DMS114 treated with DMSO at 0.1 percent for 48 hours (cell line): ENCODE data around the gene PHRF1.
"Not testable (repeated sequence)": the region's sequence is repeated elsewhere in the genome, so short reads cannot be mapped to it uniquely, and the experiment has no call there.

ENCODE experiments used
- DNase-seq: peaks from one replicate; lab custom pipeline; 2025; ENCODE audit not compliant: unreplicated experiment; lab: John Stamatoyannopoulos, UW

PHRF1 gene

DNA sequence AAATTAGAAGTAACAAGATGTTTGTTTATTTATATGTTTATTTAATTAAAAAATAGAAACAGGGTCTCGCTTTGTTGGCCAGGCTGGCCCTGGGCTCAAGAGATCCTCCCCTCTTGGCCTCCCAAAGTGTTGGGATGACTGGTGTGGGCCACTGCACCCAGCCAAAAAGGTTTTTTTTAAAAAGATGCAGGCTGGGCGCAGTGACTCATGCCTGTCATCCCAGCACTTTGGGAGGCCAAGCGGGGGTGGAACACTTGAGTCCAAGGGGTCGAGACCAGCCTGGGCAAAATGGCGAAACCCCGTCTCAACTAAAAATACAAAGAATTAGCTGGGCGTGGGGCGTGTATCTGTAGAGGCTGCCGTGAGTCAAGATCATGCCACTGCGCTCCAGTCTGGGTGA is 74.2 kb downstream of the PHRF1 start:
- no peak for DNase-seq

DNA sequence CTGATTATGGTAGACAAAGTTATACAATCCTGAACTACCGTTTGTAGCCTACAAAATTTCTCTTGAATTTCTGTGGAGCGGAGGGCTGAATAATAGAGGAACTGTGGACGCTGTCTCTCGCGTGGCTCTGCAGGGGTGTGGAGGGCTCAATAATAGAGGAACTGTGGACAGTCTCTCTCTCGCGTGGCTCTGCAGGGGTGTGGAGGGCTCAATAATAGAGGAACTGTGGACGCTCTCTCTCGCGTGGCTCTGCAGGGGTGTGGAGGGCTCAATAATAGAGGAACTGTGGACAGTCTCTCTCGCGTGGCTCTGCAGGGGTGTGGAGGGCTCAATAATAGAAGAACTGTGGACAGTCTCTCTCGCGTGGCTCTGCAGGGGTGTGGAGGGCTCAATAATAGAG is 76.9 kb downstream of the PHRF1 start:
- DNase-seq = not testable (repeated sequence)

DNA sequence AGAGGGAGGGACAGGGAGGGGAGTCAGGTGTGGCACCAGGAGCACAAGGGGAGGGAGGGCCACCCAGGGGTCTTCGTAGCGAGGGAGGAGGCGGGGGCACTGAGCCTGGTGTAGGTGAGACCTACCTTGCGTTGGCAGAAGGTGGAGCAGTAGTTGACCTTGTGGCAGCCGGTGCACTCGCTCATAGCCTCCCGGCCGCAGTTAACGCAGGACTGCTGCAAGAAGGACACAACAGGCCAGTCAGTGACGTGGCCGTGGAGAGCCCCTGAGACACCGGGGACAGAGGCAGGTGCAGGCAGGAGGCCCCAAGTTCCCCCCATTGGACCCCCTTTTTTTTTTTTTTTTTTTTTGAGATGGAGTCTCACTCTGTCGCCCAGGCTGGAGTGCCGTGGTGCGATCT is 77.6 kb downstream of the PHRF1 start:
- no peak for DNase-seq

DNA sequence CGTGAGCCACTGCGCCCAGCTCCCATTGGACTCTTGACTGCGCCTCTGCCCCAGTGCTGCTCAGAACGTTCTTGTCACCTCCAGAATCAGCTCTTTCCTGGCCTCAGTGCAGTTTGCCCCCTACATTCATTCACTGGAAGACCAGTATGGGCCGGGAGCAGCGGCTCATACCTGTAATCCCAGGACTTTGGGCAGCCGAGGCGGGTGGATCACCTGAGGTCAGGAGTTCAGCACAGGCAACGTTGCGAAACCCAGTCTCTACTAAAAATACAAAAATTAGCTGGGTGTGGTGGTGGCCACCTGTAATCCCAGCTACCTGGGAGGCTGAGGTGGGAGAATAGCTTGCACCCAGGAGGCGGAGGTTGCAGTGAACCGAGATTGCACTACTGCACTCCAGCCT is 78.2 kb downstream of the PHRF1 start:
- DNase-seq = not testable (repeated sequence)

DNA sequence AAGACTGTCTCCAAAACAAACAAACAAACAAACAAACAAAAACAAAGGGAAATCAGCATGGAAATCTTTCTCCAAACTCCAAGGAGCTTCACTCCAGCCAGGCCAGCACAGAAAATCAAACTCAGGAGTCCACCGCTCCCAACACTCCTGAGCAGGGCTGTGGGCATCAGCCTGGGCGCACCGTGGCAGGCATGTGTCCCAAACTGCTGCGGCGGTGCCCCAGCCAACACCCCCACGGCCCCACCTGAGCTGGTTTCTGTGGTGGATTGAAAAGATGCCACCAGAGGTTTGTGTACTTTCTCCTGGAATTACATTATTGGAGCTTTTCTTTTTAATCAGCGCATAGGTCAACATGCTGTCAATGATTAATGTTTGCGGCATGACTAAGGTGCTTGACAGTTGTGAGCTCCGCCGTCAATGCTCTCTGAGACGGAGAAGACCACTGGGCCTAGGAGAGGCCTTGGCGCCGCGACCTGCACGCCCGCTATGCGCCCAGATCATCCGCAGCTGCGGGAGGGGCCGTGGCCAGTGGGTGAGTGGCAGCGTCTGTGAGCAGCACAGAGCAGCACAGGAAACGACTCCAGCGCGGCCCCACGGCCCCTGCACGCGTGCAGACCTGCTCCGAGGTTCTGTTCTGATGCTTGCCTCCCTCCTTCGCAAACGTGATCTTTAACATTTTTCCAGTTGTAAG is 78.9 kb downstream of the PHRF1 start:
- no peak for DNase-seq

DNA sequence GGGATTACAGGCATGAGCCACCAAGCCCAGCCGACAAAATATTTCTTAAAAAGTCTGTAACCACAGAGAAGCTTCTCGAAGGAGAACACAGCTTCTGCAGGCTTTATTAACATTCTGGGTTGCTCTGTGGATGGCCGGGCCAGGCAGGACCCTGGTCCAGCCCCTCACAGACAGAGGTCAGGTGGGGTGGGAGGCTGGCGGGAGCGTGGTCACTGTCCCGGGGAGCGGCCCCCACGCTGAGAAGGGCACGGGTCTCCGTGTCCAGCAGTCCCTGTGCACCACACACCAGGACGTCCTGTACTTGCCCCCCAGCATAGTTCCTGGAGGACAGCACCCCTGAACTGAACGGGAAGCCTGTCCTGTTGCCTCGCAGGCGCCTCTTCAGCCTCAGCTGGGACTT is 80.2 kb downstream of the PHRF1 start:
- no peak for DNase-seq

DNA sequence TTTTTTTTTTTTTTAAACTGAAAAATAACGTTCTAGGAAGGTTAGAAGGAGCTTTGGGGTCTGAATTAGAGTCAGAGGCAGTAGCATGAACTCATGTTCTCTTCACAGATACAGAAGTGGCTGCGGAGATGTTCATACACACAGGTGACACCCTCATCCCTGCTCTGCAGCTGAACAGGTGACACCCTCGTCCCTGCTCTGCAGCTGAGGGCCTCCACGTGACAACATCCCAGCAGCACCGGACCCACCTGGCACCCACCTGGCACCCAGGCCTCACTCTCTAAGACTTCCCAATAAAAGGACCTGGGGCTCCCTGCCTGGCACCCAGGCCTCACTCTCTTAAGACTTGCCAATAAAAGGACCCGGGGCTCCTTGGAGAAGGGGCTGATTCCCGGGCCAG is 80.6 kb downstream of the PHRF1 start:
- DNase-seq = no peak

DNA sequence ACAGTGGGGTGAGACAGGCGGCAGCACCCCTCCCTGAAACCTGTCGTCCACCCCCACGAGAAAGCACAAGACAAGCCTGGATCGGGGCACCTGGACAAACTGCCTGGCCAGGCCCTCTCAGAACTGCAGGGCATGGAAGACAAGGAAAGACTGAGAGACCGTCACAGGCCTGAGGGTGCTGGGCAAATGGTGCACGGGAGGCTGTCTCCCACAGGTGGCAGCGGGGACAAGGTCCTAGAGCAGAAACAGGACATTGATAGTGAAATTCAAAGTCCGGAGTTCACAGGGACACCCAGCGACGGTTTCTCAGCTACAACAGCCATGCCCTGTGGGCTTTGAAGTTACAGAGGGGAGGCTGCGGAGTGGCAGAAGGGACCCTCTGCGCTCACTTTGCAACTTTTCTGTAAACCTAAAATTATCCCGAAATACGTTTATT is 81.4 kb downstream of the PHRF1 start:
- DNase-seq = no peak

DNA sequence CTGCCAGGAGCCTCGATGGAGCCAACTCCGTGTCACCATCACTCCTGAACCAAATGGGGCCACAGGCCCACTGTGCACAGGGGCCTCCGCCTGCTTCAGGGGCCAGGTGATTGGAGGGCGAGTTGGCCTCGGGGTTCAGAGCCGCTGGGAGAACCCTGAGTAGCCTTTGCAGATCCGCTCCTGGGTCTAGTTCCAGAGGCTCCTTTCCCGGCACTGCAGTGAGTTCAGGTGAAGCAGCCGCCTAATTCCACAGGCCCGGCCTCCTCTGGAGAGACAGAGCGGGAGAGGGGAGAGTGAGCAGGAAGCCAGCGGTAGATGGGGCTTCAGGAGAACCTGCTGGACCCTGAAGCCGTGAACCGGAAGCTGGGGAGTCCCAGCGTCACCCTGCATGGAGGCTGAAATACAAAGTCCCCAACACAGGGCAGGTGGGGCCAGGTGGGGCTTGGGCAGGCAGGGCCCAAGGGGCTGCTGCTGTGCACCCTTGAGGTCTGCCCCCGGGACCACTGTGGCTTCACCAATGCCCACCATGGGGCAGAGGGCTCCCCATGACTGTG is 83.3 kb downstream of the PHRF1 start:
- DNase-seq = no peak

DNA sequence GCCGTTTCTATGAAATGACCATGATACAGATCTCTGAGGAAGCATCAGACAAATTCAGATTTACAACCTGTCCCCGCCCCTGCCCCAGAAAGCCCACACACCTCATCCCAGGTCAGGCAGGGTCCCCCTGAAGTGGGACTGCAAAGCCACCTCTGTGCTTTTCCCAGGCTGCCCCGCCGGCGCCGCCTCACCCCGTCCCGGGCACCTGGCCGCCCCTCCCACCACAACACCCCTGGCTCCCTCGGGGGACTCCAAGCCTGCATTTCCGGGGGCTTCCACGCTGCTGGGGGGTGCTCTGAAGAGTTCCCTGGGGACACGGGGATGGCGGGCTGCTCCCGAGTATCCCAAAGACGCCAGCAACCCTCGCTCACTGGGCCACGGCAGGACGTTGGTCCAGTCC is 84.0 kb downstream of the PHRF1 start:
- no peak for DNase-seq

DNA sequence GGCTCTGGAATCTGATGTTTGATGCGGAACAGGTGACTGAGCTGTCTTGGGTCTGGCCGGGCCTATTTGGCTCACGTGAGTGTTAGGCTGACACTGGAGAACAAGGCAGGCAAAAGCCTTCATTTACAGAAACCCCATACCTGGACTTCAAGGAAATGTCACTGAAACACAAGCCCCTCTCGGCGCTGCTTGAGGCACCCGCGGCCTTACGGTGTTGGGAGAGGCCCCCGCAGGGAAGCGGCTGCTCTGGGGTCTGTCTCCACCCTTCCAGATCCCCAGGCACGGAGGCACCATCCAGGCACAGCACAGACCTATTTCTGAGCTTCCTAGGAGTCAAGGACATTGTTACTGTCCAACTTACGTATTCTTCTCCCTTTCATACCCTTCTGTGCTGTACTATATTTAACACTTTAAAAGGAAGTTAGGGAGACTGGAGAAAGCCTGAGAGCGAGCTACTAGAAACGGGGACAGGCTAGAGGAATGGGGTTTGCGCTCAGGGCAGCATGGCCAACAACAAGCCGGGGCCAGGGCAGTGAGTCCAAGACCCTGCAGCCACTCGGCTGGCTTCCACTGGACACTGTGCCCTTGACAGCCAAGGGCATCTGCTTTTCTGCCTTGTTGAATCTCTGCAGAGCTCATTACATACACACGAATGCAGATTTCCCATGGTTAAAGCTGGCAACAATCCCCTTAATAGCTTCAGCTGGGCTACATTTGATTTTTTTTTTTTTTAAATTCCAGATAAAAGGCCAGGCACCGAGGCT is 84.6 kb downstream of the PHRF1 start:
- no peak for DNase-seq
